Measurements from ENCODE around the gene ABCD2. TPM values are rescaled to one million over a fixed set of nuclear protein-coding genes. Genes with fewer than 3 reads are reported as not detected.

Gene ABCD2
- total and polyA plus RNA-seq, 7 donors = 0.04 to 0.34 (median 0.21) TPM

DNA sequence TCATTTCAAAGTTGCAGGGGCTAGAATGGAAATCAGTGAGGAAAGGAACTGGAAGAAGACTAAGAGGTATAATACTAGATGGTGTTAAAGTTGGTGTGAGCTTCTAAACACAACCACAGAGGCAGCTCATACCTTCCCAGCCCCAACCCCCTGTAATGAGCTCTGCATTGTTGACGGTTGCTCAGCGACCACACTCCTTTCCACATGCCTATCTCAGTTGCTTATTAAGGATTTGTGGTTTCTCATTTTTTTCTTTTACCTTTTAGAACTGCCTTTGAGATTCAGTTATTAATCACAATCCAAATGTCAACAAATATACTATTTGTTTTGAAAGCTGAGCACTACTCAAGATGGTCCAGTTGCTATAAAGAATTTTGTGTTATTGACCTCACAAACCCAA lies 114.6 kb downstream of the ABCD2 start:
- DNase-seq (no peak), ATAC-seq (no peak)
- Histone ChIP-seq H3K4me3 (no peak overlapping the region), H3K27me3 (ENCODE audit: insufficient read depth in 3 of 3, low read length in 2 of 3) (no peaks in the 10 kb centered on the region), H3K36me3 (ENCODE audit: insufficient read depth in 1 of 2, low read depth in 1 of 2) (no peaks in the 10 kb centered on the region), H3K27ac (no peak overlapping the region), H3K4me1 (no peaks in the 10 kb centered on the region), H3K9me3 (no peaks in the 10 kb centered on the region)
- intact Hi-C loops (cut with DNase I) = no loop called here
- 59 to 76% (median 71%) methylated on average over 2 of the region's 2 CpGs for WGBS, 3 donors
- TF ChIP-seq, protein P1, sequence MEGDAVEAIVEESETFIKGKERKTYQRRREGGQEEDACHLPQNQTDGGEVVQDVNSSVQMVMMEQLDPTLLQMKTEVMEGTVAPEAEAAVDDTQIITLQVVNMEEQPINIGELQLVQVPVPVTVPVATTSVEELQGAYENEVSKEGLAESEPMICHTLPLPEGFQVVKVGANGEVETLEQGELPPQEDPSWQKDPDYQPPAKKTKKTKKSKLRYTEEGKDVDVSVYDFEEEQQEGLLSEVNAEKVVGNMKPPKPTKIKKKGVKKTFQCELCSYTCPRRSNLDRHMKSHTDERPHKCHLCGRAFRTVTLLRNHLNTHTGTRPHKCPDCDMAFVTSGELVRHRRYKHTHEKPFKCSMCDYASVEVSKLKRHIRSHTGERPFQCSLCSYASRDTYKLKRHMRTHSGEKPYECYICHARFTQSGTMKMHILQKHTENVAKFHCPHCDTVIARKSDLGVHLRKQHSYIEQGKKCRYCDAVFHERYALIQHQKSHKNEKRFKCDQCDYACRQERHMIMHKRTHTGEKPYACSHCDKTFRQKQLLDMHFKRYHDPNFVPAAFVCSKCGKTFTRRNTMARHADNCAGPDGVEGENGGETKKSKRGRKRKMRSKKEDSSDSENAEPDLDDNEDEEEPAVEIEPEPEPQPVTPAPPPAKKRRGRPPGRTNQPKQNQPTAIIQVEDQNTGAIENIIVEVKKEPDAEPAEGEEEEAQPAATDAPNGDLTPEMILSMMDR (IDR thresholded peaks at IDR 0.05) = no peak

DNA sequence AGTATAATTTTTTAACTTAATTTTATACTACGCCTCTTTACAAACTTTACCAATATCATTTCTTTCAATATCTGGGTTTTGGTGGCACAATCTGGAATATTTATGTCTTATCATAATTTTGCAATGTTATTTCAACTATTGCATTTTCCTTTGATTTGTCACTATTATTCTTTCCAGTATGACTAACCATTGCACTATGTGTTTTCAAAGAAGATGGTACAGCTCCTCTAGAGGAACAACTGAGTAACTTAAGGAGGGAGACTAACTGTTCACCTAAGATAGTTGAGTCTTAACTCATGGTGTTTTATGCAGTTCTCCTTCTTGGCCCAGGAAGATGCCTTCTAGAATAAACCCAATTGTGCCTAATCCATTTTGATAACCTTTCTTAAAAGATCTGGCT lies 116.2 kb downstream of the ABCD2 start:
- Histone ChIP-seq H3K36me3 (ENCODE audit: insufficient read depth in 1 of 2, low read depth in 1 of 2) (no peaks in the 10 kb centered on the region), H3K27ac (no peak overlapping the region), H3K27me3 (ENCODE audit: insufficient read depth in 3 of 3, low read length in 2 of 3) (no peaks in the 10 kb centered on the region), H3K4me1 (no peaks in the 10 kb centered on the region), H3K9me3 (no peaks in the 10 kb centered on the region), H3K4me3 (no peak overlapping the region)
- DNase-seq = no peak
- 100% methylated on average over 1 of the region's 1 CpG for WGBS, 3 donors
- TF ChIP-seq, protein P1 (IDR thresholded peaks at IDR 0.05) = no peak
- intact Hi-C loops (cut with DNase I) = no loop called here
- ATAC-seq = no peak

DNA sequence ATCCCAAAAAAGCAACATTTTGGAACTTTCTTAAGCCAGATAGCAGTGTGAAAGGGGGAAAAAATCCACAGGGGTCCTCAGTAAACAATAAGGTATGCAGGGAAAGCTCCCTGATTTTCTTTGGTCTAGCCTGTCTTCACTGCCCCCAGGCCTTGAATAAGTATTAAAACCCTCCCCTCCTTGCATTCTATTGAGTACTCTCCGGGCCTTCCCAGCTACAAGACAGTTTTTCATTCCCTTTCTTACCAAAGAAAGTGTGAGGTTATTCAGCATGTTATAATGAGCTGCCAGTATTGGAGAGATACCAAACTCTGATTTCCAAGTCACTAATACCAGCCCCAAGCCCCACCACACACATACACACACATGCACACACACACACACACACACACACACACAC lies 116.9 kb downstream of the ABCD2 start:
- intact Hi-C loops (cut with DNase I) = no loop called here
- H3K4me3 ChIP-seq = no peak overlapping the region
- 59 to 76% (median 67%) methylated on average over 1 of the region's 1 CpG for WGBS, 3 donors
- ATAC-seq (no peak), DNase-seq (no peak)
- H3K27ac ChIP-seq = no peak overlapping the region
- no peaks in the 10 kb centered on the region for H3K36me3 ChIP-seq (ENCODE audit: insufficient read depth in 1 of 2, low read depth in 1 of 2)
- no peaks in the 10 kb centered on the region for H3K27me3 ChIP-seq (ENCODE audit: insufficient read depth in 3 of 3, low read length in 2 of 3)
- H3K4me1 ChIP-seq = no peaks in the 10 kb centered on the region
- TF ChIP-seq, protein P1 (IDR thresholded peaks at IDR 0.05) = no peak
- no peaks in the 10 kb centered on the region for H3K9me3 ChIP-seq

Other genes starting within 250 kb of the ABCD2 start
- gene KIF21A, start 176.7 kb downstream of the ABCD2 start, total RNA-seq = 10 to 100 TPM; 23.1 to 33.6 (median 29.8) TPM
- 10 to 100 TPM in 2 of 3 donors, 1 to 10 TPM in 1; 8.5 to 29.4 (median 15.7) TPM for gene KIF21A, start 176.7 kb downstream of the ABCD2 start, polyA plus RNA-seq

All from psoas muscle (tissue), 8 donors.